Measurements from ENCODE around the gene SERTM1.

The SERTM1 gene

DNA sequence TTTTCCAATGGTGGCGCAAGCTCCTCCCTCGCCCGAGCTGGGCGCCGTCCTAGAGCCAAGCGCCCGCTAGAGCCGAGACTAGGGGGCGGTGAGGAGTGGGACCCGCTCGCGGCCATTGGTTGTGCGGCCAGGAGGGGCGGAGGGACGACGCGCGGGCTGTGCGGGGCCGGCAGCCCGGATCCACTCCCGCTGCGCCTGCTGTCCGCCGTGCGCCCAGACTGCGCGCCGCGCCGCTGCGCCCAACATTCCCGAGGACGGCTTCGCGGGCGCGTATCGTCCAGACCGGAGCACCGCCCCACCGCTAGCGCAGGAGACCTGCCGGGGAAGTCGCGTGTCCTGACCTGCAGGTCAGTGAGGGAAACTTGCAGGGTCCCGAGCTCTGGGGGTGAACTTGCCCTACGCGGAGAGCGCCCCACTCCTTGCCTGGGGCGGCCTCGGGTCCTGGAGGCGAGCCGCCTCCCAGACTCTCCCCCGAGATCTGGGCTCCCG, at the start of gene SERTM1:
Gene SERTM1 (plus strand): TSS at position 183 of the 489 bp plus-strand sequence. CDS start 21,059 bp downstream, outside the sequence.
- DNase-seq, result no peak

DNA sequence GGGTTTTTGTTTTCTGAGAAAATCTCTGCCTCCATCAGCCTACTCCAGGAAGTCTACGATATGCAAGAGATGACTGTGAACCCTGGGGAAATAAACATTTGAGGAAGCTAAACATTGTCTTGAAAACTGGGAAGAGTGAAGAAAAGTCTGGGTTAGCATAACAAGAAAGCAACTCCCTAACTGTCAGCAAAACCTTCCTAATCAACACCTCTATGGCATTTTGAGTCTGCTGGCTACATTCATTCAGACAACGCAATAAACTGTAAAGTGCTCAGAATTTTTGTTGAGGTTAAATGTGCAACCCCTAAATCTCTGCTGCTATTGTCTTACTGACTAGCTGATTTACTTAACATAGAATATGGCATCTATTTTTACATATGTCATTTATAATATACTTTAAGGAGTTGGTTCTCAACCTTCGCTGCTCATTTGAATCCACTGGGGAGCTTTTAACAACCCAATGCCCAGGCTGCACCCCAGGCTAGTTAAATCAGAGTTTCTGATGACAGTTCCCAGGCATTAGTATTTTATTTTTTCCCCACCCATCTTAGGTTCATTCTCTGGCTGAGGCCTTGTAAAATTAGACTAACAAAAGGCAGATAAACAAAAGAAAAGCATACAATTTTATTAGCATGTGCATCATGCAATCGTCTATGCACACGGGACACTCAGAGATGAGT, 45.3 kb upstream of the SERTM1 start:
- no peak for DNase-seq

DNA sequence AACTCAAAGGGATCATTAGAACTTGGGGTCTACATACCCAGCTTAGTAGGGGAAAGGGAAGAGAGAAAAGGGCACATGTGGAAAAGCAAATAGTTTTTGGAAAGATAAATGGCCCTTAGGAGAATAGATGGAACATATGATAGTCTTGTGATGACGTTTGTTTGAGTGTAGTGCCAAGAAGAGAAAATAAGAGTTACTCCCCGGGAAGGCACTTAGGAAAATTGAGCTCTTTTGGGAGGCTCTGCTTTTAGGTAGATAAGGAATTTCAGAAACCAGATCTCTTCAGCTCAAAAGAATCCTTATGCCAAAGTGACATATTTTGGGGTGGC, 44.8 kb upstream of the SERTM1 start:
- DNase-seq, result no peak

DNA sequence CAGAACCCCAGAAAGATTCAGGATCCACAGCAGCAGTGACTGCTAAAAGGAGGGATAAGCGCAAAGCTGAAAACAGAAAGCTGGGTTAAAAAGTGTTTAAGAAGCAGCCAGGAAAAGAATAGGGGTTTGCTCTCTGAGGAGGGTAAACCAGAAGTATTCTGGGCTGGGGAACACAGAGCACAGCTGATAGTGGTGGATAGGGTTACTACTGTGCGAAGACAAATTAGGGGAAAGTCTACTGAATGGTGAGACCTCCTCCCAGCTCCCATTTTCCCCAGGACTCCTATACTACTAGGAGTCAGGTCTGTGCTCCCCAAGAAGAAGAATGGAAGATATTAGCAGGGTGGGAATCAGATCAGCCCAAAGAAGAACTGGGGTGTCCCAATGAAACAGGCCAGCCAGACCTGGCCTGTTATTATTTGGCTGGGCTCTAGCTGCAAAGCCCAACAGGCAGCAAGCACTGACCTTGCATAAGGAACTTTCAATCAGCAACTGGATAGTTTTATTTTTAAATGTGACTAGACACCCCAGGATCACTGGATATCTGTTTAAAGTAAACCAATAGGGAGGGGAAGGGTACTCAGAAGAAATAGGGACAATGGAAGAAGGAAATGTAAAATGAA, 43.5 kb upstream of the SERTM1 start:
- DNase-seq, result no peak

DNA sequence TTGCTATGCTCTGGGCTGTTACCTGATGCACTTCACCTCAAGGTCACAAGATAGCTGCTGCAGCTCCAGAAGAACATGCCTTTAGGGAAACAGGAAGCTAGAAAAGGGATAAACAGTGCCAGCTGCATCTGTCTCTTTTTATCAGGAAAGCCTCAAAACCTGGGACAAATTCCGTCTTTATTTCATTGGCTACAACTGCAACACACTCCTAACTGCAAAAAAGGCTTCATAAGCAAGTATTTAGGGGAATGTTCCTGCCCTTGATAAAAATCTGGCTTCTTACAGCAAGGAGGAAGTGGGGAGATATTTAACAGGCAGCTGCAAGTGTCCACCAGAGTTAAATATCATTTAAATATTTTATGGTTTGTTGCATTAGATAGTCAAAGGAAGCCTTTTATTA, 34.2 kb upstream of the SERTM1 start:
- DNase-seq, result no peak

DNA sequence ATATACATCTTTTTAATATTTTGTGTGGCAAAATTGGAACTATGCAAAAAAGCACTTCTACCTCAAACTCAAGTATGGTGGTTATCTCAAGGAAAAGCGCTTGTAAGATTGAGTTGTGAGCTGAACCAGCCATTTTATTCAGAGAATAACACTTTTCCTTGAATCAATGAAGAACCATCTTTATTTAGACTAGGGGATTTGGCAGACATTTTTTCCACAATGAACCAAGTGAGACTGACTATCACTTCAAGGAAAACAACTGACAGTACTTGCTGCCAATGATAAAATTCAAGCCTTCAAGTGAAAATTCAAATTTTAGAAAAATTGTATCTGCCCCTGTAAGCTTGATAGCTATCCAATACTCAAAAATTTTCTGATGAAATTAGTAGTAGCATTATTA, 23.2 kb upstream of the SERTM1 start:
- no peak for DNase-seq

DNA sequence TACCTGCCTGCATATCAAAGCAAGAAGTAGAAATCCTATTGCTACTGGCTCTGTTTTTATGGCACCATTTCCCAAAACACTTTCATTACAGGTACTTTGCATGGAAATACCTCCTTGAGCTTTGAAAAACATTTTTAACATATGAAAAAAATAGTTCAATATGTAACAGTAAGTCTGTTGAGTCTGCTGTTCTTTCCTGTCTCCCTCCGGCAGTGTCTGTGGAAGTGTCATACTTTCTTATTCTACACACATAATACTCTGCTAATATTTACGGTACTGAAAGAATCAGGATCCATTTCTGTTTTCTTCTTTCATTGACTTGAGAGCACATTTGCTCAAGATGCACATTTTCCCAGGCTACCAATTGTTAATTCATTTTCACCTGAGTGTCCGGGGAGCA, 8.2 kb upstream of the SERTM1 start:
- no peak for DNase-seq

DNA sequence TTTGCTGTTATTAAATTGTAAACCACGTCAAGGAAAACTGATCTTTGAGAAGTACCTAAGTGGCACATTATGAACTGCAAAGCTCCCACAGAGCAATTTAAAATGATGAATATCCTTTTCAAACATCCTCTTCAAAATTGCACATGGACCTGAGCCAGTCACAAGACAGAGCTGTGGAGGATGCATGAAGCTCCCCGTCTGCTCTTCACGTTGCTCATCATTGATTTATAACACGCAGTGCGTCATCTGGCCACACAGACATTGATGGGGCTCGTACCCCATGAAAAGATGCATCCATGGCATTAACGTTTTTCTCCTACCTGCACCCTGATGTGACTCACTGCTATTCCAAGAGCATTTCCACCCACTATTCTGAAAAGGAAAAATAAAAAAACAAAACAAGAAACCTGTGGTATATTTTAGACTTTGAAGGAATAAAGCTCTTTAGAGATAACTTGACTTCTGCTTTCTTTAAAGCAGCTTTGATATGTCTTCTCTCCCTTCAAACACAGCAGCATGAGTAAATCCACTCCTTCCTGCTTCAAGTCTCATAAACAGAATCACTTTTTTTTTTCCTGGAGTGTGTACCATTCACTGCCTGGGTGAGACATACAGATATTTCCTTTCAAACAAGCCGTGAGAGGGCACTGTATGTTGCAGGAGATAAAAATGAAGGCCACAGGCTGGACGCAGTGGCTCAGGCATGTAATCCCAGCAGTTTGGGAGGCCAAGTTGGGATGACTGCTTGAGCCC, 7.2 kb upstream of the SERTM1 start:
- DNase-seq, result no peak

DNA sequence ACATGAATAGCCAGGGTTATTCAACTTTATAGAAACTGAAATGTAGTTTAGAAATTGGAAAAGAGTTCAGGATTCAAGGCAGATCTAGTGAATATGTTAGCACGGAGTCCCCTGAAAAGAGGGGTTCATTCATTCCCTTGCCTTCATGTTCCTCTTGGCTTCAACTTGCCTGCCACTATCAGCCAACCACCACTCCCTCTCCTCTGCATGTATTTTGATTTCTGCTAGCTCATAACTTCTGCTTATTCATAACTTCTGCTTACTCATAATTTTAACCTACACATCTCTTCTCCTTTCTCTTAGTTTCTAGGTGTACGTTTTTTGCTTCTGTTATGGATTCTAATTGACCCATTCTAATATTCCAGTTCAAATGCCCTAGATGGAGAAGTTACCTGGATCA, 5.5 kb upstream of the SERTM1 start:
- no peak for DNase-seq

DNA sequence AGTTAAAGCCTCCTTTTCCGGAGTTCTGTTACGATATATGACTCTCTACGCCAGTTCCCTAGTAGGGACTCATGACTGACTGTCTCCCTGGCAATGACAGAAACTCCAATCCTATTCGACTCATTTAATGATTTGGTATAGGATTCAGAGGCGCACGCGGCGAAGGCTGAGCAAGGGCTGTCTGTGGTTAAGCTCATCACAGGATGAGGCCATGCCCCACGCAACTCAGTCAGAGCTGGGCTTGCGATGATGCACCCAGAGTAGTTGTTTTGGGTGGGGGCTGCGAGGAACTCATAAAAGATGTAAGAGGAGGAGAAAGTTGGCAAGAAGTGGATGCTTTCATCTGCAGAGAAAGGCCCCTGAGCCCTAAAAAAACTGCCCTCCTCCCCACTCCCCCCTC, 468 bp upstream of the SERTM1 start:
- DNase-seq, result no peak

DNA sequence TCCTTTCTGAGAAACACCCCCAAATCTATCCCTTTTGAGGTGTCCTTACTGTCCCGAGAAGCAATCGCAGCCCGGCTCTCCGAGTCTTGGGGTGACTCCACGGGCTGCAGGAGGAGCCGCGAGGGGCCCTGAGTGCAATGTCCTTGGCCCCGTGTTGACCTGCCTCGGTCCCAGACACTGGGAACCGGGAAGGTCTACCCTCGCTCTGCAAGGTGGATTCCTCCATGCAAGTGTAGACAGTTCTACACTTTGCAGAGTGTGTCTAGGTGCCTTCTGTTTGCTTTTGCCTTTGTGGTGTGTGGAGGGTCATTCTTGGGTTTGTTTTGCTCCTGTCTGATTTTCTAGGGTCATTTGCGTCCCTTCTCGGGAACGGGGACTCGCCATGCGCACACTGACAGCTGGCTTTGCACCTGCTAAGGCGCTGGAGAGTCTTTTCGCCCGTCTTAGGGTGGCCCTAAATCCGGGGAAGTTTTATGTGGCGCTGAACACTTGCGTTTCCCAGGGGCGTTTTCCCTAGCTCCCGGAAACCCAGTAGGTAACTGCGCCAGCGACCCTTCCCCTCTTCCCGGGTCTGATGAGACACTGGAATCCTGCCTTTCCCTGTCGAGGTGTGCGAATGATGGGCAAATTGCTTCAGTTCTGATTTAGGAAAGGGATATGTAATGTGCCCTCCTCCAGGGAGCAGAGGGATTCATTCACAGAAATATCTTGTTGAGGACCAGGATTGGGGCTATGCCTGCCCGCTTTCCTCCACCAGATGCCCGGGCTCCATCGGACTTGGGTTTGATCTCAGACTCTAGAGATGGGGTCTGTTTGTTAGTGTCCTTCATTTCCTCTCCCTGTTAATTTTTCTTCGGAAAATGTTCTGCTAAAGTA, 755 bp downstream of the SERTM1 start:
- DNase-seq, result no peak

DNA sequence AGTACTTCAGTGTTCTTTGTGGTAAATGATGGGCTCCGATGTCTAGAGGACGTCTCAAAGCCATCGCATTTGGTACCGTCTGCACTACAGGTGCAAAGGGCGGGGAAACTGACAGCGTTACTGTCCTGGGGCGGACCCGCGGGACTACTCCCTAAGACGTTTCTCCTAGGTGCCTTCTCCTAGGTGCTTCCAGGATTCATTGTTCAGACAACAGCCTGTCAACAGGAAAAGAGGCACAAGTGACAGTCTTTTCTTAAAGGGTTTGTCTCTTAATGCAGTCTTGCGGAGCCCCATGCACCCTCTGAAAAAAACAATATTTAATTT, 1.4 kb downstream of the SERTM1 start:
- no peak for DNase-seq

DNA sequence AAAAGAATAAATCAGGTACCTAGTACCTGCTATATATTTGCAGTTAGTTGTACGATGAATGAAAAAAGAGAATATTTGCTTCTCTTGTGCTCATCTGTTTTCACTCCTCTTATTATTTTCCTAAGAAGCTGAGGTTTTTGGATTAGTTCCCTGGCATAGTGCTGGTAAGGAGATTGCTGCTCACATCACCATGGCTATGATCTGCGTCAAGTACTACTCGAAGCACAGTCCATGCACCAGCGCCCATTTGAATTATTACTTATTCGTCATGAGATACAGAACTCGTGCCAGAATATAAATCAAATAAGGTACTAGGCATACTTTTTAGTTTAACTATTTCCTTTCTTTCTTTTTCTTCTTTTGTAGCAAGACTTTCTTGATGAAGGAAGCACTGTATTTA, 7.1 kb downstream of the SERTM1 start:
- DNase-seq, result no peak

DNA sequence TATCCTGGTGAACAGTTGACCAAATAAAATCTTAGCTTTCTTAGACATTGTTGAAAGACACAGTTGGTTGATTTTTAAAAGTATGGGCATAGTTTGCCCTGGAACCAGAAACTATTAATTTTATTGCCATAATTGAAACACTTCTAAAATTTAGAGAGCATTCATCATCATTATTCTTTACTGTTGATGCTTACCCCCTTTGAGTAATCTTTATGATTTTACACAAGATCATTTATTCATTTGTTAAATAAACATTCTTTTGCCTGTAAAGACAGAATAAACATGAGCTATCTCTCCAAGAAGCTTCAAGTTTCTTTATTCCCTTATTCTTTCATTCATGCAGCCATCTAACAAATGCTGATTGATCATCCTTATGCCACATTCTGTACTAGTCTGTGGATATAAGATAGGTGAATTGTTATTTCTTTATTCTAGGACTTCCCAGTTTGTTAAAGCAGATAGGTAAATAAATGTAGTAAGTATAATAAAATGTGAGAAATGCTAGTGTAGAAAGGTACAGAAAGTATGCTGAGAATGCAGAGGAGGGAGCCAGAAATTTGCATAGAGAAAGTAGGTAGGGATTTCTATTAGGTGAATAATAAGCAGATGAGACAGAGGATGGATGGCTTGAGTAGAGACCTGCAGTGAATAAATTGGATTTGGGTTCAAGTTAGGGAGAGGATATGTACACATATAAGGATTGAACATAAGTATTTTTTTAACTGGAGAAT, 8.2 kb downstream of the SERTM1 start:
- DNase-seq, result no peak

DNA sequence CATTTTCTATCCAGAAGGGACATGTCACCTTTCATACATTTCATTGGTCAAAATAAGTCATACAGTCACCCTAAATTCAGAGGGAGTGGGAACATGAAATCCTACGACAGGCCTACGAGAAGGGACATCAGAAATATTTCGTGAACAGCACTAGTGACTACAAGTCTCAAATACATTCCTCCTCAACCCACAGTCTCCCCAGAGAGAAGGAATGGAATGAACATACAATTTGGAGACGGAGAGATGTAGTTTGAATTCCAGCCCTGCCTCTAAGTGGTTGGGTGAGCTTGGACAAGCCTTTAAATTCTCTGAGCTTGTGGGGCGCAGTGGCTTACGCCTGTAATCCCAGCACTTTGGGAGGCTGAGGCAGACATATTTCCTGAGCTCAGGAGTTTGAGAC, 9.9 kb downstream of the SERTM1 start:
- DNase-seq, result no peak

DNA sequence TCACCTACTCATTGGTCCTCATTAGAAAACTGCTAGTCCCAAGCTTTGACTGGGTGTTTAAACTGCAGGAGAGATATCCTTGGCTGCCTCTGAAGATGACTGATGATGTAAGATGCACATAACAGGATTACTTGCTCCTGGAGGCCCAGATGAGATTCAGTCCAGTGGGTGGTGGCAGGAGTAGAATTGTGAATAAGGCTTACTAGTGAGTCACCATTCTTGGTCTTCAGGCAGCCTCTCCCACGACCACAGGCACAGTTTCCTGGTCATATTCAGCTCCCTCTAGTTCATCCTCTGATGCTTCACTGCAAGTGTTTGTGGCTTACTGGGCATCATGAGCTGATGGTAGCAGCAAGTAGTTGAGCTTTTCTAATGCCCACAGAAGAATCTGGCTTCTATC, 12.1 kb downstream of the SERTM1 start:
- DNase-seq, result no peak

DNA sequence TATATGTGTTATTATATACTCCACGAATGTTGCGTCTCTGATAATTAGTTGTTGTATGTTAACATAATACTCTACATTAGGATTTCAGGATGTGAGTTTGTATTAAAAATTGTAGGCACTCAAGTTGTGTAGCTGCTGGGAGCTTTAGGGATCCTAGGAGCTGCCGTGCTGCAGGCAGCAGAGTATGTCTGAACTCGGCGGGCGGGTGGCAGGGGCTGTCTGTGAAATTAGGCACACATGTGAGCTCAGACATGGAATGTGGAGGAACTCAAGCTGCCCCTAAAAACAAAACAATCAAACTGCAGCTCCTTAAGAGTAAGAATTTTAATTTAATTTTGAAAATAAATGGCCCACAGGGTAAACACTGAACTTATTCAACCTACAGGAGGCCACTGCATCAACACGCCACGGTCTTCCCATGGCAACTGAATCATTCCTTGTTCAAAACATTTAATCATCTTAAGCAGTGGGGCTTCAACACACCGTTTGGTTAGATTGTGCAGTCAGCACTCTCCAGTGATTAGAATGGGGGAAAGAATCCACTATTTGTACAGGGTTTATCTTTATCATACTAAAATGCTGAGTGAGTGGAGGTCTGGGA, 22.7 kb downstream of the SERTM1 start:
- no peak for DNase-seq

DNA sequence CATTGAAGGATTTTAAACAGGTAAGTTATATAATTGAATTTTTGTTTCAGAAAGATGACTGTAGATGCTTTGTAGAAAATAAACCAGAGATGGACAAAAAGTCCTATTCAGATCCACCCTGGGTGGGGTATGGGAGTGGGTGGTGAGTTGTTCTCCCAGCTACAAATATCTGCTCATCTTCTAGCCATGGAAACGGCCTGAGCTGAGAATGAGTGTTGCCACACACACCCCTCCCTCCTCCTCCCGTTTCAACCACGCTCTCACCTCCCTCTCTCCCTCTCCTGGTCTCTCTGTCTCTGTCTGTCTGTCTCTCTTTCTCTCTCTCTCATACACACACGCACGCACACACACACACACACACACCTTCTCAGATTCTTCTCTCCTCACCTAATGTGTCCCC, 26.4 kb downstream of the SERTM1 start:
- DNase-seq, result no peak

DNA sequence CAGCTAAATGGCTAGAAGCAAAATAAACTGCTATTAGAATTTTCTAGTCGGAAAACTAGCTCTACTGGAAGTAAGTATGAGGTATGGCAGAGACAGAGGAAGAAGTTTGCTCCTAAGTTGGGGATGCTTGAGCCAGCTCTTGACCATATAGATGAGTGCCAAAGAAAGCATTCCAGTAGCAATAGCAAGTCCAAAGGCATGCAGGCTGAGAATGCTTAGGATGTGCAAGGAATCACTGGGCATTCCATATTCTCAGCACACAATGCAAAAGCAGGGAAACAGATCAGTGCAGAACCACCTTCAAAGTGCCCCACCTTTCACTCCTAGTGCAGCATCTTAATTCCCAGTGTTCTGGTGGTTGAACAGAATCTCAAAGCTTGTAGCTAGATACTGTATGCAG, 32.9 kb downstream of the SERTM1 start:
- DNase-seq, result no peak

DNA sequence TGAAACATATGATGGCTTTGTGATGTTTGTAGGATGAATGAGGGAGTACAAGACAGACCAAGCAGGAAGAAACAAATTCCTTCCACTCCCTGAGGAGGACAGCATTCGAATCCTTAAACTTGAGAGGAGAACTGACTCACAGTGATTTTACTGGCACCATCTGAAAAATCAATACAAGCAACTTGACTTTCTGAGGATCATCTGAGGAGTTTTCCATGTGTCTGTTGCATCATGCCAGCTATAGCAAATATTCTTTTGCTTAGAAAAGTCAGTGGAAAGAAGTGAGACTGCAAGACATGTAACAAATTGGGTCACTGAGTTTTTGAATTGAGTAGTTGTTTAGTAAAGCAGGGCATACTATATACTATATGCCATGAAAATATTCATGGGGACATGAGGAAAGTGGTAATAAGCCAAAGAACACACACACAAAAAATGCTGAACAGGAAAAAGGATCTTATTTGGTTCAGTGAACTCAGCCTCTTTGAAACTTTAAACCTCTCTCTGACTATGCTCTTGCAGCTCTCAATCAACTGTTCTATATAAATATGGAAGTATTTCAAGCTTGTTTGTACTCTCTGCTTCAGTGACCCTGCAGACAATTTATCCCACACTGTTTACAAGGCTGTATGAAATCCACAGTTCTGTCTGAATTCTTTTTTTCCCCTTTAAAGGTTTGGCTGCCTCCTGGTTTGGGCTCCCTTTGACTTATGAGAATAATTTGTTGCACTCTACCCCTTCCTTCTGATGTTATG, 35.5 kb downstream of the SERTM1 start:
- no peak for DNase-seq

DNA sequence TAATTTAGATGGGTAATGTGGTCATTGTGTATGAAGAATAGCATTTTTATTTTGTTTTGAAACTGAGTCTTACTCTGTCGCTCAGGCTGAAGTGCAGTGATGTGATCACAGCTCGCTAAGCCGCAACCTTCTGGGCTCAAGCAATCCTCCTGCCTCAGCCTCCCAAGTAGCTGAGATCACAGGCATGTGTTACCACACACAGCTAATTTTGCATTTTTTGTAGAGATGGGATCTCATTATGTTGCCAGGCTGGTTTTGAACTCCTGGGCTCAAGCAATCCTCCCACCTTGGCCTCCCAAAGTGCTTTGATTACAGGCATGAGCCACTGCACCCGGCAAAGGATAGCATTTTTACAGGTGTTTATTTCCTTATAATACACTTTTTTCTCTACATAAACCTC, 36.6 kb downstream of the SERTM1 start:
- no peak for DNase-seq

DNA sequence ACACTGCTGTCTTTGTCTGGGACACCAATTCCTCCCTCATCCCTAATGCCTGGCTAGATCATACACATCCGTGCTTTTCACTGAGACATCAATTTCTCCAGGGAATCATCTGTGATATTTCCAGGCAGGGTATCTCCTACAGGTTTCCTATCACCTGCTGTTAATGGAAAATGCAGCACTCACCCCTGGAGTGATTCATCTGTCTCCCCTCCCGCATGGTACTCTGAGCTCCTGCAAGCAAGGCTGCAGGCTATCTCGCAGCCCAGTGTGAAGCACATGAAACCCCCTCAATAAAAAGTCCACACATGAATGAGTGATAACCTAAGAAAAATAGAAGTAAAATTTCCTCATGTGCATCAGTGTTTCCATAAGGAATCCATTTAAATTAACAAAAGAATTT, 38.5 kb downstream of the SERTM1 start:
- DNase-seq, result no peak
